Measurements from ENCODE around the gene SNTA1.

Gene SNTA1

DNA sequence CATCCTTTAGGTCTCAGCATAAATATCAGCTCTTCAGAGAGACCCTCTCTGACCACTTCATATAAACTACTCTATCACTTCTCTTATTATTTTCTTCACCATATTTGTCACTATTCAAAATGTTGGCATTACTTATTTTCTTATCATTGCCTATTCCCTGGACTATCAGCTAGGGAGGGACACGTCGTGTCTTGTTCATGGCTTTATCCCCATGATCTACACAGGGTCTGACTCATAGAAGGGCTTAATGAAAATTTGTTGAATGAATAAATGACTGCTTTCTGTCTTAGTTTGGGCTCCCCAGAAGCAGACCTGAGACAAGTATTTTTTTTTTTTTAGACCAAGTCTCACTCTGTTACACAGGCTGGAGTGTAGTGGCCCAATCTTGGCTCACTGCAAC is 39.3 kb downstream of the SNTA1 start:
- no peak for TF ChIP-seq POLR2AphosphoS5 (IDR thresholded peaks at IDR 0.05; ENCODE audit: low read depth, low read length)
- no peak for TF ChIP-seq TAF1 (IDR thresholded peaks at IDR 0.05; ENCODE audit: borderline replicate concordance, insufficient read depth, low read length)
- TF ChIP-seq FOXP2 (optimal IDR thresholded peaks at IDR 0.05; ENCODE audit: borderline replicate concordance, extremely low read depth, extremely low read length, insufficient read depth) = no peak
- TF ChIP-seq SIN3A (IDR thresholded peaks at IDR 0.05; ENCODE audit: borderline replicate concordance, insufficient read depth, low read length) = no peak
- TF ChIP-seq, protein P1, sequence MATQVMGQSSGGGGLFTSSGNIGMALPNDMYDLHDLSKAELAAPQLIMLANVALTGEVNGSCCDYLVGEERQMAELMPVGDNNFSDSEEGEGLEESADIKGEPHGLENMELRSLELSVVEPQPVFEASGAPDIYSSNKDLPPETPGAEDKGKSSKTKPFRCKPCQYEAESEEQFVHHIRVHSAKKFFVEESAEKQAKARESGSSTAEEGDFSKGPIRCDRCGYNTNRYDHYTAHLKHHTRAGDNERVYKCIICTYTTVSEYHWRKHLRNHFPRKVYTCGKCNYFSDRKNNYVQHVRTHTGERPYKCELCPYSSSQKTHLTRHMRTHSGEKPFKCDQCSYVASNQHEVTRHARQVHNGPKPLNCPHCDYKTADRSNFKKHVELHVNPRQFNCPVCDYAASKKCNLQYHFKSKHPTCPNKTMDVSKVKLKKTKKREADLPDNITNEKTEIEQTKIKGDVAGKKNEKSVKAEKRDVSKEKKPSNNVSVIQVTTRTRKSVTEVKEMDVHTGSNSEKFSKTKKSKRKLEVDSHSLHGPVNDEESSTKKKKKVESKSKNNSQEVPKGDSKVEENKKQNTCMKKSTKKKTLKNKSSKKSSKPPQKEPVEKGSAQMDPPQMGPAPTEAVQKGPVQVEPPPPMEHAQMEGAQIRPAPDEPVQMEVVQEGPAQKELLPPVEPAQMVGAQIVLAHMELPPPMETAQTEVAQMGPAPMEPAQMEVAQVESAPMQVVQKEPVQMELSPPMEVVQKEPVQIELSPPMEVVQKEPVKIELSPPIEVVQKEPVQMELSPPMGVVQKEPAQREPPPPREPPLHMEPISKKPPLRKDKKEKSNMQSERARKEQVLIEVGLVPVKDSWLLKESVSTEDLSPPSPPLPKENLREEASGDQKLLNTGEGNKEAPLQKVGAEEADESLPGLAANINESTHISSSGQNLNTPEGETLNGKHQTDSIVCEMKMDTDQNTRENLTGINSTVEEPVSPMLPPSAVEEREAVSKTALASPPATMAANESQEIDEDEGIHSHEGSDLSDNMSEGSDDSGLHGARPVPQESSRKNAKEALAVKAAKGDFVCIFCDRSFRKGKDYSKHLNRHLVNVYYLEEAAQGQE (IDR thresholded peaks at IDR 0.05; ENCODE audit: insufficient read depth in 1 of 2, low read depth in 2 of 2, low read length in 2 of 2) = no peak

DNA sequence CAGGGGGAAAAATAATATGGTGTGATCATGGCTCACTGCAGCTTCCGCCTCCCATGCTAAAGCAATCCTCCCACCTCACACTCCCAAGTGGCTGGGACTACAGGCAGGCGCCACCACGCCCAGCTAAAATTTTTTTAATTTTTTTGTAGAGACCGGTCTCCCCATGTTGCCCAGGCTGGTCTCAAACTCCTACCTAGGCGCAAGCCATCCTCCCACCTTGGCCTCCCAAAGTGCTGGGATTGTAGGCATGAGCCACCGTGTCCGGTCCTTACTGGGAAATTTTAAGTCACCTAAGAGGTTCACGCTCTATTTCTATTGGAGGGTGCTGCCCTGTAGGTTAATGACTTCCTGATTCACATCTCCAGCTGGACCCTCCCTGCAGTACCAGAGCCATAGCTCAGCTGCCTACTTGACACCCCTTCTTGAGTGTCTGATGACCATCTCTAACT is 41.6 kb downstream of the SNTA1 start:
- TF ChIP-seq POLR2AphosphoS5 (IDR thresholded peaks at IDR 0.05; ENCODE audit: low read depth, low read length) (no peak), TAF1 (IDR thresholded peaks at IDR 0.05; ENCODE audit: borderline replicate concordance, insufficient read depth, low read length) (no peak), SIN3A (IDR thresholded peaks at IDR 0.05; ENCODE audit: borderline replicate concordance, insufficient read depth, low read length) (no peak), FOXP2 (optimal IDR thresholded peaks at IDR 0.05; ENCODE audit: borderline replicate concordance, extremely low read depth, extremely low read length, insufficient read depth) (no peak)
- TF ChIP-seq, protein P1 (IDR thresholded peaks at IDR 0.05; ENCODE audit: insufficient read depth in 1 of 2, low read depth in 2 of 2, low read length in 2 of 2) = no peak

DNA sequence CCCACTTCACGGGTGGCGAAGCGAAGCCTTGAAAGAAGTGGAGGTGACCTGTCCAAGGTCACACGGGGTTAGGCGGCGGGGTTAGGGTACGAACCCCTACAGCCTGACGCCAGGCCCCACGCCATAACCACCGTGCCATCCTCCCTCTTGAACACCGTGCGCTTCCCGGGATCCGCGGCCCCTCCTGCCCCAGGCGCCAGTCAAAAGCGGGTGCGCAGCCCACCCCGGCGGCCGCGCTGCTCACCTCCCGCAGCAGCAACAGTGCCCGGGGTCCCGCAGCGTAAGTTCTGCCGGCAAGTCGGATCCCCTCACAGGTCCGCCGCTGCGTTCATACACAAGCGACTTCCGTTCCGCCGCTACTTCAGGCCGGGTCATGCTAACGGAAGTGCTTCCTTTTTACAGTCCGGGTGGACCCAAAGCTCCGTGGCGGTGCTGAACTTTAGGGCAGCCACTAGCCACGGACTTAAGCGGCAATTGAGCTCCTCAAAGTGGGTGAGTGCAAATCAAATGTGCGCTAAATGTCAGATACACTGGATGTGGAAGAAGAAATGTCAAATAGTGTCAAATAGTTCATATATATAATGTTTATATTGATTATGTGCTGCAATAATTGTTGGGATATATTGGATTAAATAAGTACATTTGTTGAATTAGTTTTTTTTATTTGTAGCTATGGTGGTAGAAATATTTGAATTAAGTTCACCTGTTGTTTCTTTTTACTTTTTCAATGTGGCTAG is 42.2 kb downstream of the SNTA1 start, which contains the start of gene CDK5RAP1:
Gene CDK5RAP1 (minus strand): TSS at position 336 of the 737 bp plus-strand sequence. CDS start 4,455 bp downstream, outside the sequence.
- TF ChIP-seq SIN3A (IDR thresholded peaks at IDR 0.05; ENCODE audit: borderline replicate concordance, insufficient read depth, low read length) (peak; percentile 61; the same call in 1 of the 2 replicates), FOXP2 (optimal IDR thresholded peaks at IDR 0.05; ENCODE audit: borderline replicate concordance, extremely low read depth, extremely low read length, insufficient read depth) (peak; percentile 78), POLR2AphosphoS5 (IDR thresholded peaks at IDR 0.05; ENCODE audit: low read depth, low read length) (peak; percentile 87), TAF1 (IDR thresholded peaks at IDR 0.05; ENCODE audit: borderline replicate concordance, insufficient read depth, low read length) (peak; percentile 94)
- TF ChIP-seq, protein P1 (IDR thresholded peaks at IDR 0.05; ENCODE audit: insufficient read depth in 1 of 2, low read depth in 2 of 2, low read length in 2 of 2) = peak; percentile 54 to 79; a peak in 3 of 4 replicates

DNA sequence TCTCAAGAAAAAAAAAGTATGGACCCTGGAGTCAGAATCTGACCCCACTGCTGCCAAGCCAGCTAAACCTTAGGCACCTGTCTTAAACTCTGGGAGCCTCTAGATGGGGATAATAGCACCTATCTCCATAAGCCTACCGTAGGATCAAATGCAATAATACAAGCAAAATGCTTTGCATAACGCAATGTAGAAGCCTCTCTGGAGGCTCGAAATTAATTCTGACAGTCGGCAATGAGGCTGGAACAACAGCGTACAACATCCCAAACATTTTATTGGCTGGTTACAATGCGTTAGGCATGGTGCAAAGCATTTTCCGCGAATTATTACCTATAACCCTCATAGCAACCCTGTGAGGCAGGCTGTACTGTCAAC is 42.8 kb downstream of the SNTA1 start:
- TF ChIP-seq POLR2AphosphoS5 (IDR thresholded peaks at IDR 0.05; ENCODE audit: low read depth, low read length) (no peak), SIN3A (IDR thresholded peaks at IDR 0.05; ENCODE audit: borderline replicate concordance, insufficient read depth, low read length) (no peak), TAF1 (IDR thresholded peaks at IDR 0.05; ENCODE audit: borderline replicate concordance, insufficient read depth, low read length) (no peak), FOXP2 (optimal IDR thresholded peaks at IDR 0.05; ENCODE audit: borderline replicate concordance, extremely low read depth, extremely low read length, insufficient read depth) (no peak)
- TF ChIP-seq, protein P1 (IDR thresholded peaks at IDR 0.05; ENCODE audit: insufficient read depth in 1 of 2, low read depth in 2 of 2, low read length in 2 of 2) = no peak

Data from PFSK-1 (cell line).